ENCODE measurements around the gene DDIAS. TPM values are rescaled to one million over a fixed set of nuclear protein-coding genes. Genes with fewer than 3 reads are reported as not detected.

The DDIAS gene
- total and polyA plus RNA-seq, 4 donors, result 0.71 to 2.8 (median 1.4) TPM

GRCh38 chr11:82974135-82974534 is 72.6 kb downstream of the DDIAS start:
- no peak for TF ChIP-seq CTCF (IDR thresholded peaks at IDR 0.05; ENCODE audit: control extremely low read depth, extremely low read depth)
- H3K4me3 ChIP-seq, result no peak overlapping the region
- H3K9ac ChIP-seq (ENCODE audit: insufficient read depth in 1 of 2, low read length in 2 of 2), result no peak overlapping the region
- 95 to 98% methylated on average over 2 of the region's 2 CpGs for WGBS, 2 donors
- no peaks in the 10 kb centered on the region for H3K4me1 ChIP-seq (ENCODE audit: control insufficient read depth in 5 of 5, insufficient read depth in 5 of 5, low read length in 5 of 5)
- ATAC-seq (ENCODE audit: insufficient read depth, low FRiP score) (no peak), DNase-seq (no peak)
- no peak overlapping the region for H3K27ac ChIP-seq (ENCODE audit: low read depth in 1 of 2, low read length in 1 of 2)
- no peaks in the 10 kb centered on the region for H3K27me3 ChIP-seq (ENCODE audit: control insufficient read depth in 3 of 3, insufficient read depth in 3 of 3, low read length in 2 of 3)
- no peaks in the 10 kb centered on the region for H3K9me3 ChIP-seq (ENCODE audit: control insufficient read depth in 4 of 4, insufficient read depth in 3 of 4, low read length in 3 of 4)
- no peaks in the 10 kb centered on the region for H3K36me3 ChIP-seq (ENCODE audit: control insufficient read depth in 4 of 4, insufficient read depth in 4 of 4, low read length in 4 of 4)

- TF ChIP-seq CTCF (IDR thresholded peaks at IDR 0.05; ENCODE audit: control extremely low read depth, extremely low read depth), result no peak
- H3K36me3 ChIP-seq (ENCODE audit: control insufficient read depth in 4 of 4, insufficient read depth in 4 of 4, low read length in 4 of 4), result no peaks in the 10 kb centered on the region
- peaks cover 0 to 3% (median 0%) of the 10 kb centered on the region in 5 donors for H3K4me1 ChIP-seq (ENCODE audit: control insufficient read depth in 5 of 5, insufficient read depth in 5 of 5, low read length in 5 of 5)
- no peak overlapping the region for H3K27ac ChIP-seq (ENCODE audit: low read depth in 1 of 2, low read length in 1 of 2)
- no peaks in the 10 kb centered on the region for H3K9me3 ChIP-seq (ENCODE audit: control insufficient read depth in 4 of 4, insufficient read depth in 3 of 4, low read length in 3 of 4)
- WGBS, 2 donors, result 72 to 88% methylated on average over 2 of the region's 2 CpGs
- no peak for DNase-seq
- H3K4me3 ChIP-seq, result no peak overlapping the region
- ATAC-seq (ENCODE audit: insufficient read depth, low FRiP score), result no peak
- no peaks in the 10 kb centered on the region for H3K27me3 ChIP-seq (ENCODE audit: control insufficient read depth in 3 of 3, insufficient read depth in 3 of 3, low read length in 2 of 3)
- H3K9ac ChIP-seq (ENCODE audit: insufficient read depth in 1 of 2, low read length in 2 of 2), result no peak overlapping the region
These were observed 73.3 kb downstream of the DDIAS start for GRCh38 chr11:82974851-82975250.

- ATAC-seq (ENCODE audit: insufficient read depth, low FRiP score), result no peak
- Histone ChIP-seq H3K9me3 (ENCODE audit: control insufficient read depth in 4 of 4, insufficient read depth in 3 of 4, low read length in 3 of 4) (no peaks in the 10 kb centered on the region), H3K9ac (ENCODE audit: insufficient read depth in 1 of 2, low read length in 2 of 2) (no peak overlapping the region), H3K4me1 (ENCODE audit: control insufficient read depth in 5 of 5, insufficient read depth in 5 of 5, low read length in 5 of 5) (peaks cover 0 to 10% (median 0%) of the 10 kb centered on the region in 5 donors), H3K27ac (ENCODE audit: low read depth in 1 of 2, low read length in 1 of 2) (no peak overlapping the region), H3K27me3 (ENCODE audit: control insufficient read depth in 3 of 3, insufficient read depth in 3 of 3, low read length in 2 of 3) (no peaks in the 10 kb centered on the region), H3K4me3 (no peak overlapping the region), H3K36me3 (ENCODE audit: control insufficient read depth in 4 of 4, insufficient read depth in 4 of 4, low read length in 4 of 4) (no peaks in the 10 kb centered on the region)
- no peak for TF ChIP-seq CTCF (IDR thresholded peaks at IDR 0.05; ENCODE audit: control extremely low read depth, extremely low read depth)
- DNase-seq, result no peak
These were observed 74.3 kb downstream of the DDIAS start for GRCh38 chr11:82975882-82976281.

GRCh38 chr11:82976786-82977185 is 75.2 kb downstream of the DDIAS start:
- DNase-seq (no peak), ATAC-seq (ENCODE audit: insufficient read depth, low FRiP score) (no peak)
- no peaks in the 10 kb centered on the region for H3K9me3 ChIP-seq (ENCODE audit: control insufficient read depth in 4 of 4, insufficient read depth in 3 of 4, low read length in 3 of 4)
- H3K36me3 ChIP-seq (ENCODE audit: control insufficient read depth in 4 of 4, insufficient read depth in 4 of 4, low read length in 4 of 4), result peaks cover 0 to 4% (median under 1%) of the 10 kb centered on the region in 4 donors
- no peak overlapping the region for H3K27ac ChIP-seq (ENCODE audit: low read depth in 1 of 2, low read length in 1 of 2)
- H3K27me3 ChIP-seq (ENCODE audit: control insufficient read depth in 3 of 3, insufficient read depth in 3 of 3, low read length in 2 of 3), result no peaks in the 10 kb centered on the region
- peaks cover 0 to 10% (median 0%) of the 10 kb centered on the region in 5 donors for H3K4me1 ChIP-seq (ENCODE audit: control insufficient read depth in 5 of 5, insufficient read depth in 5 of 5, low read length in 5 of 5)
- no peak overlapping the region for H3K9ac ChIP-seq (ENCODE audit: insufficient read depth in 1 of 2, low read length in 2 of 2)
- no peak overlapping the region for H3K4me3 ChIP-seq
- TF ChIP-seq CTCF (IDR thresholded peaks at IDR 0.05; ENCODE audit: control extremely low read depth, extremely low read depth), result no peak

Data from lung (tissue), 12 donors.